ENCODE measurements around the gene ROPN1L.

Gene ROPN1L

DNA sequence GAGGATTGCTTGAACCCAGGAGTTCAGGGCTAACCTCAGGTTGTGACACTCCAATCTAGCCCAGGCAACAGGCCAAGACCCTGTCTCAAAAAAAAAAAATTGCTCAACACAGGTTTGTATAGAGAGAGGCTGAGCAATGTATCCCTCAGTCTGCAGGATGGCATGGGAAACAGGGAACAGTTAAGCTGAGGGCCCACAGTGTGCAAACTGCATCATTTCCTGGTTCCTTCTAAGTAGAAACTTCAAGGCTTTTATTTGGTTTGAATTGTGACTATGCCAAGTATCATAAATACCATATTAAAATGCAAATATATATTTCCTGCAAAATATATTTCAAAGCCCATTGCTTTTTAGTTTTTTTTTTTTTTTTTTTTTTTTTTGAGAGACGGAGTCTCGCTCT, 13.7 kb upstream of the ROPN1L start:
- DNase-seq (ENCODE audit: low read depth, low spot score), result no peak

GRCh38 chr5:10431415-10431814, 10.3 kb upstream of the ROPN1L start:
- no peak for DNase-seq (ENCODE audit: low read depth, low spot score)

- no peak for DNase-seq (ENCODE audit: low read depth, low spot score)
Observed at GRCh38 chr5:10432059-10433008, 9.3 kb upstream of the ROPN1L start.

DNA sequence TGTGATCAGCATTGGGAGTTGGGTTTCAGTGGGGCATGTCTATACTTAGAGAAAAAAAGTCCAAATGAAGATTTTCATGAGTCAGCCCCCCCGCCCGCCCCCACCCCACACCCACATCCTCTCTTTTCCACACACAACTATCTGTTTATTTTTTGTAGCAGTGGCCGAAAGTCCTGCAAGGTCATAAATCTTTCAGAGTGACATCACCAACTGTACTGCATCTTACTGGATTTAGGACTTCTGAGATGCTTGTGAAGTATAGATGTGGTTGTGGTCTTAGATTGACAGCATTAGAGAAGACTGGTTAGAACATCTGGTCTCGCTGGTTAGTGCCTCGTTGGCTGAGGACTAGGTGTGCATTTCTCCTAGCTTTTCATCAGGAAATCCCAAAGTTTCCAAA, 7.3 kb upstream of the ROPN1L start:
- no peak for DNase-seq (ENCODE audit: low read depth, low spot score)

DNA sequence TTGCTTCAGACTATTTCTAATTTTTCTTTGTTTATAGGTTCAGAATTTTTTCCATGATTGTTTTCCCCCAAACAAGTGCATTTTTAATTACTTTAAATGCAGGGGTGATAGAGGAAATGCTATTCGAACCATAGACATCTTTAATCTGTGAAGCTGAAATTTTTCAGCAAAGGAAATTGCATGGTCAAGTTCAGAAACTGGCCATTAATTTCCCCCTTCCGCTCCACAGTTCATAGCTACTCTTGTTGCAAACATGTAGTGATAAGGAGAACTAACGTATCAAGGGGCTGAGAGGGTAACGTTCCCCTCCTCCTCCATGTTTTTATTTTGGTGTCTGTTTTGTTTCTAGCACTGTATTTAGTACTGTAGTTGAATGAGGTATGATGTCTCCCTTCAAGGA, 3.4 kb upstream of the ROPN1L start:
- DNase-seq (ENCODE audit: low read depth, low spot score), result no peak

DNA sequence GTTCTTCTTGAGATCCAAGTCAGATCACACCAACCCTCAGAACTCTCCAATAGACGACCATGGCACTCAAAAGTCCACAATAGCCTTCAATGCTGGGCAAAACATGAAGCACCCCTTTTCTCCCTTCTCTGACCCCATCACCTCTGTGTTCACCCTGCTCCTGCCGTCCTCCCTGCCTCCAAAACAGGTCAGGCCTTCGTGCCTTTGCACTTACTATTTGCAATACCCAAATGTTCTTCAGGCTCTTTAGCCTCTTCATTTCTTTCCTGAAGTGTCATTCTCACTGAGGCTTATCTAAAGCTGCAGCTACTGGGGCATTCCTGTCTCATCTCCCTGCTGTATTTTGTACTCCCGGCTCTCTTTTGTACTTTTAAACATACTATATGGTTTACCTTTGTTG, 2.0 kb upstream of the ROPN1L start:
- DNase-seq (ENCODE audit: low read depth, low spot score), result no peak

DNA sequence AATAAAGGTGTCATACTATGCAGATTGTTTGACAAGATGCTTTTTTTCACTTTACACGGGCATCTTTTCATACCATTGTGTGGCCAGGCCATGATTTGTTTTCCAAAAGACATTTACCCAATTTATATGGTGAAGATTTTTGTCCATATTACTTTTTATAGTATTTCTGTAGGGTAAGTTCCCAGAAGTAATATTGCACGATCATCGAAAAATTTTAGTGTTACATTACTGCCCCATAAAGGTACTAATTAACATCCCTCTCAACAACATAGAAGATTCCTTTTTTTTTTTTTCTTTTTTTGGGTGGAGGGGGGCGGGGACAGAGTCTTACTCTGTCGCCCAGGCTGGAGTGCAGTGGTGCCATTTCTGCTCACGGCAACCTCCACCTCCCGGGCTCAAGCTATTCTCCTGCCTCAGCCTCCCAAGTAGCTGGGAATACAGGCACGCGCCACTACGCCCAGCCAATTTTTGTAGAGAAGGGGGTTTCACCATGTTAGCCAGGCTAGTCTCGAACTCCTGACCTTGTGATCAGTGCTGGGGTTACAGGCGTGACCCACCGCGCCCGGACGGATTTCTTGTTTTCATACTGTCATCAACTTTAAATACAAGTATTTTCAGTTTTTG, 1.2 kb upstream of the ROPN1L start:
- DNase-seq (ENCODE audit: low read depth, low spot score), result no peak

GRCh38 chr5:10441992-10442435, 335 bp downstream of the ROPN1L start:
- DNase-seq (ENCODE audit: low read depth, low spot score), result no peak

DNA sequence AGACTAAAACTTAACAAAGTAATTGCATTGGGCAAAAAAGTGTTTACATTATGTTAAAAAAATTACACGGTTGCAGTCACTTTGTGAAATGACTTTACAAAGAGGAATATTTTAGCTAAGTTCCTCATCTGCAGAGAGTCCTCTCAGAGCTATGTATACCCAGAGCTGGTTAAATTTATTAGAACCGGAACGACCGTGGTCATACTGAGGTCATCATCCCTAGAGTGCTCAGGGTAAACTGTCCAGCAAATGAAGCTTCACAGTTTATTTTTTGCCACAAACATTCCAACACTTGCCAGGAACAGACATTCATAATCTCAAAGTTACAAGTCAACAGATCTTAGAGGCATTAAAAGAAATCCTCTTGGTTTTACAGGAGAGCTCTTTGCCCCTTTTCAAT, 897 bp downstream of the ROPN1L start:
- no peak for DNase-seq (ENCODE audit: low read depth, low spot score)

- DNase-seq (ENCODE audit: low read depth, low spot score), result no peak
Observed at GRCh38 chr5:10445352-10445751, 3.7 kb downstream of the ROPN1L start.

- DNase-seq (ENCODE audit: low read depth, low spot score), result no peak
Observed at GRCh38 chr5:10446490-10446889, 4.8 kb downstream of the ROPN1L start.

- no peak for DNase-seq (ENCODE audit: low read depth, low spot score)
Observed at GRCh38 chr5:10447041-10447440, 5.4 kb downstream of the ROPN1L start.

DNA sequence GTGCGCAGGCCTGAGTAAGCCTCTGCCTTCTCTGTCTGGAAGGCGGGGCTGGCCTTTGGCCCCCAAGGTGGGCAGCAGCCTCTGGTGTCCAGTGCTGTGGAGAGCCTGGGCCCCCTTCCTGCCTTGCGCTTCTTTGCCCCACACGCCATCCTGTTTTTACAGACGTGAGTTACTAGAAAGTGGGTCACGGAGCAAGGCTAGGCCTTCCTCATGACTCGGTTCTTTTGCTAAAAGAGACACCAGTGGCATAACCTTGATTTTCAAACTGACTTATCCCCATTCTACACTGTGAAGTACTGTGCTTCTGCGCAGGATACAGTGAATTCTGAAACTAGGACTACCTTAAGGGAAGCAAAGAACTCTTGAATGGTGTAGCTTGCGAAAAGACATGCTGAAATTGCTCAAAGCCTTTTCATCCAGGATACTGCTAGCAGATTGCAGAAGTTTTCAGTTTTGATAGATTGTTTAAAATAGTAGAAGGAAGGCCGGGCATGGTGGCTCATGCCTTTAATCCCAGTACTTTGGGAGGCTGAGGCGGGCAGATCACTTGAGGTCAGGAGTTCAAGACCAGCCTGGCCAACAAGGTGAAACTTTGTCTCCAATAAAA, 7.2 kb downstream of the ROPN1L start:
- no peak for DNase-seq (ENCODE audit: low read depth, low spot score)

GRCh38 chr5:10451137-10451824, 9.6 kb downstream of the ROPN1L start:
- no peak for DNase-seq (ENCODE audit: low read depth, low spot score)

- DNase-seq (ENCODE audit: low read depth, low spot score), result peak; percentile 59
Observed at GRCh38 chr5:10452768-10453331, 11.2 kb downstream of the ROPN1L start.

GRCh38 chr5:10453545-10453944, 11.9 kb downstream of the ROPN1L start:
- DNase-seq (ENCODE audit: low read depth, low spot score), result no peak

DNA sequence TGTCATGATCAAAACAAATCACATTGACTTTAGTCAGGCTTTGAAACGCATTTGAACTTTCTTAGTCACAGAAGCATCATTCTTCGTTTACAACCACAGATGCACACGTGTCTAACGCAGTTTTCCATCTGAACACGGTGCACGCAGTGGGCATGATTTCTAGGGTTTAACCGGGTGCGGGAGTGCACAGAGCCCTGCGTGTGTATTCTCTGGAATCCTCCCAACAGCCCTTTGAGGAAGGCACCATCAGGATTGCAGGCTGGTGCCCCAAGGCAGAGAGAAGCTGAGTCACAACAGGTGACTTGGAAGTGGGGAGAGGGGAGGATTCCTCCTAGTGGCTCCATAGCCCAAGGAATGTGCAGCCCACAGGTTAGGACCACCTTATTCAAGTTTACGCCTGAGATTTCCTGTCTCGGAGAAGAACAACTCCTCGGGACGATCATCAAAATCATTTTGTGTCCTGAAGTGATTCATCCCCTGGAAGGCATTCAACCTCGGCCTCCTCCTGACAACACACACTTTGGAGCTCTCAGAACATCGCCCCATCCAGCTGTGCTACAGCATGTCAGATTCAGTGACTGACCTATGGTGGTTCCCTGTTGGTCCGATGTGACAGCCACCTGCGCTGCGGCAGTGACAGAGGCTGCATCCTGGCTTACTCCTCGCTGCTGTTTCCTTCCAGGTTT, 13.1 kb downstream of the ROPN1L start:
- DNase-seq (ENCODE audit: low read depth, low spot score), result no peak

DNA sequence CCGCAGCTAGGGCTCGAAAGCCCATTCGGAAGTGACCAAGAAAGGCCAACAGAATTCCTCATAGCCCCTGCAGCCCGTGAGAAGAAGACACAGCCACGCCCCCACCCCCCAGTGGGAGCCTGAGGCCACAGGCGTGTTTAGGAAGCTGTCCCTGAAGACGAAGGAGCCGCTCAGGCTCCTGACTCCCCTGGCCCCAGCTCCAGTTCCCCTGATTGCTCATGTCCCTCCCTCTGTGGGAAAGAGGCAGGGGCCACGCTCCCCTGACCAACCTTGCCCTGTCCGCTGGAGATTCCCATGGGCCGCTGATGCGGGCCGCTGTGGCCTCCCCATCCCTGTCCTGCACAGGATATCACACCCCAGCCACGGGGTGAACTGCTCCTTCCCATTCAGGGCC, 13.6 kb downstream of the ROPN1L start:
- no peak for DNase-seq (ENCODE audit: low read depth, low spot score)

DNA sequence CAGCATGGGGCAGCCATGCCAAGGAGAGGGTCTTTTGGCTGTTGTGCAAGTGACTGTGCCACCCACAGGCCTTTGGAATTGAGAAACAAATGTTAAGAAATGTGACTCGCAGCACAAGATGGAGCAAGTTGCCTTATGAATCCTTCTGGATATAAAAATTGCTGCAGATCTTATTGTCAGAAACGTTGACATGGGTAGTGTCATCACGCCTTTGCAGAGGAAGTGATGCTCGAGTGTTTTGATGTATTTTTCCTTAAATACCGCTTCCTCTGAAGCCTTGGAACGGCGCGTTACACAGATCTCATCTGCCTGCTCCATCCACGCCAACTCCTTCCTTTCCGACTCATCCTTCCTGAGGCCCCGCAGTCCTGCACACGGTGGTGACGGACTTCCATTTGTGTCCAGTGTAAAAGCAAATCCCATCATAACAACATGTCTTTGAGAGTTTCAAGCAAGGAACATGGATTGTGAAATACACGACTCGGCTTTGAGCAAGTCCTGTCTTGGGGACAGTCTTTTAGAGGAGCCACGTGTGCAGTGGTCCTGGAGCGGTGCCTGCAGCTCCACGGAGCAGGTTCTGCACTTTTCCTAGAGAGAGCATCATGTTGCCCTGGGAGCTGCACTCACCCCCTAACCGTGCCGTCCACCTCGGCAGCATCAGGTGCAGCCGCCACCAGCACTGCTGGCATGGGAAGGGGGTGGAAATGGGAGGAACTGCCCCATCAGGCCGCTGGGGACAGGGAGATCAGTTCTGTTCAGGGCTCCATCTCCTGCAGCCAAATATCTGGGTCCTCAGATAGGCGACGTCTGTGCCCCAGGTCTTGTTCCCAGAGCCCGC, 15.1 kb downstream of the ROPN1L start:
- no peak for DNase-seq (ENCODE audit: low read depth, low spot score)

Data from iPS DF 19.7 (cell line).